ENCODE data around the gene APOBEC4. TPM values are rescaled to one million over a fixed set of nuclear protein-coding genes. Genes with fewer than 3 reads are reported as not detected.

Gene APOBEC4, protein sequence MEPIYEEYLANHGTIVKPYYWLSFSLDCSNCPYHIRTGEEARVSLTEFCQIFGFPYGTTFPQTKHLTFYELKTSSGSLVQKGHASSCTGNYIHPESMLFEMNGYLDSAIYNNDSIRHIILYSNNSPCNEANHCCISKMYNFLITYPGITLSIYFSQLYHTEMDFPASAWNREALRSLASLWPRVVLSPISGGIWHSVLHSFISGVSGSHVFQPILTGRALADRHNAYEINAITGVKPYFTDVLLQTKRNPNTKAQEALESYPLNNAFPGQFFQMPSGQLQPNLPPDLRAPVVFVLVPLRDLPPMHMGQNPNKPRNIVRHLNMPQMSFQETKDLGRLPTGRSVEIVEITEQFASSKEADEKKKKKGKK
- total RNA-seq (under 1 TPM in 1 of 2 donors, not detected in 1; 0.66 TPM), polyA plus RNA-seq (ENCODE audit: insufficient read length in 2 of 2) (not detected)
- long read RNA-seq, donor 1: 0 reads
- long read RNA-seq, donor 2: 0 reads
- long read RNA-seq, donor 3: 0 reads
- long read RNA-seq, donor 4, partial matches to known transcripts: 0 of 1 reads
- long read RNA-seq, donor 4, other reads (novel, unspliced or antisense): 0 of 1 reads

DNA sequence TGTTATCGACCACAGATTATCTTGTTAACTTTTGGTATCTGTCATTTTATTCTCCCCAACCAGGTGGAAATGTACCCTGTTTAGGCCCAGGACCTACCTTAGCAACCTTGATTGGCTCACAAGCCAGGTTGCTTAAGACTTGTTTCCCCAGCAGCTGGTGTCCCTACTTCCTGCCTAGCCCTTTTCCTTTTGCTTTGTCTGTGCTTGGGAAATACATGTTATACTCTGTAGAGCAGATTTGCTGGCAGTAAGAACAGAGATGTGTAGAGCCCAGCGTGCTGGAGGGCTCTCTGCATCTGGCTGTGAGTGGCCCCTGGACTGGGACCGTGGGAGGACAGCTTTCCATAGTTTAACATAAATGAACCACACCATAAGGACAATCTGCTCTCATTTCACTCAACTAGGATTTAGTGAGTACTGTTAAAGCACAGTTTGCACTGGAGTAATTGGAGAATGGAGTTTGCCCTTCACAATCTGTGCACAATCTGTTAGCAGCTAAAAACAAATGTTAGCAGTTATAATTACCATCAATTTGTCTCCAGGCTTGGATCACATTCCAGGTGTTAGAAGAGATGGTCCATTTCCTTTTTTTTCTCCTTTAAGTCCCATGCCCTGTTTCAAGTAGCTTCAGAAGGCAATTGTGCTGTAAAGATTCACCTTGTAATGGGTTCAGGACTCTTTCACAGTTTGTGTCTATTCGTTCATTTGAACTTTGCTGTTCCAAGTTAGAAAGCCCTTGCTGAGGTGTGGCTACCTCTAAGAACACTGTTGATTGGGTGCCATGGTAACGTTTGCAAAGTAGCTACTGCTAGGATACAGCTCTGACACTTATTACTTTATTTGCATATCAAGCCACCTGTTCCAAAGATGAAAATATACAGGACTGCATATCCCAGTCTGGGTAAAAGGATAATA is at the start of gene APOBEC4:
APOBEC4 (minus strand) TSS at position 770 of the 915 bp plus-strand sequence. CDS start 4,535 bp downstream, outside the sequence.
- H3K4me1 ChIP-seq (ENCODE audit: control insufficient read depth, insufficient read depth, low read length): no peaks in the 10 kb centered on the region
- no peaks in the 10 kb centered on the region for H3K36me3 ChIP-seq (ENCODE audit: control insufficient read depth, insufficient read depth, low read length)
- 93% methylated on average over 2 of the region's 5 CpGs for WGBS (ENCODE audit: insufficient coverage)
- H3K4me3 ChIP-seq (ENCODE audit: low read depth, low read length): no peak within 1 kb of the TSS
- H3K9me3 ChIP-seq (ENCODE audit: control insufficient read depth, insufficient read depth, low read length): no peaks in the 10 kb centered on the region
- no peaks in the 10 kb centered on the region for H3K27me3 ChIP-seq (ENCODE audit: control insufficient read depth, insufficient read depth, low read length)
- peak in 2 of 6 donors; percentile 60 to 93 for DNase-seq (ENCODE audit: low read depth in 4 of 6, low spot score in 6 of 6)
- H3K27ac ChIP-seq (ENCODE audit: low read depth, low read length): no peak within 1 kb of the TSS

DNA sequence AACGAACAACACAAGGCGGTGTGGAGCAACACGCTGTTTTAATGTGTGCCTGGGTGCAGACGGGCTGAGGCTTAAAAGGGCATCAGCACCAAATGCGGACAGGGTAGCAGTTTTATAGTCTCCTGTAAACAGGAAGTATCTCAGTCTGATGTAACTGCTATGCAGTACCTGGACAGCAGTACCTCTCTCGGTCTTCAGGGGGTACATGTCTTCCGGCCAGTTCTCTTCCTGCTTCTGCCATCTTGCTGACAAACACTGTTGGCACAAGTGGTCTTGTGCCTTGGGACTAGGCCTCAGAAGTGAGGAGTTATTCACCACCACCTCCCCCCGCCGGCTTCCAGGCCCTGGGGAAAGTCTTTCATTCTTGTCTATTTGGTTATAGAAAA is 49.7 kb upstream of the APOBEC4 start:
- DNase-seq (ENCODE audit: low read depth in 4 of 6, low spot score in 6 of 6): no peak
- Histone ChIP-seq H3K4me1 (ENCODE audit: control insufficient read depth, insufficient read depth, low read length) (no peaks in the 10 kb centered on the region), H3K27me3 (ENCODE audit: control insufficient read depth, insufficient read depth, low read length) (no peaks in the 10 kb centered on the region), H3K27ac (ENCODE audit: low read depth, low read length) (no peak overlapping the region), H3K9me3 (ENCODE audit: control insufficient read depth, insufficient read depth, low read length) (no peaks in the 10 kb centered on the region), H3K4me3 (ENCODE audit: low read depth, low read length) (no peak overlapping the region), H3K36me3 (ENCODE audit: control insufficient read depth, insufficient read depth, low read length) (no peaks in the 10 kb centered on the region)
- WGBS (ENCODE audit: insufficient coverage): 89% methylated on average over 6 of the region's 9 CpGs

DNA sequence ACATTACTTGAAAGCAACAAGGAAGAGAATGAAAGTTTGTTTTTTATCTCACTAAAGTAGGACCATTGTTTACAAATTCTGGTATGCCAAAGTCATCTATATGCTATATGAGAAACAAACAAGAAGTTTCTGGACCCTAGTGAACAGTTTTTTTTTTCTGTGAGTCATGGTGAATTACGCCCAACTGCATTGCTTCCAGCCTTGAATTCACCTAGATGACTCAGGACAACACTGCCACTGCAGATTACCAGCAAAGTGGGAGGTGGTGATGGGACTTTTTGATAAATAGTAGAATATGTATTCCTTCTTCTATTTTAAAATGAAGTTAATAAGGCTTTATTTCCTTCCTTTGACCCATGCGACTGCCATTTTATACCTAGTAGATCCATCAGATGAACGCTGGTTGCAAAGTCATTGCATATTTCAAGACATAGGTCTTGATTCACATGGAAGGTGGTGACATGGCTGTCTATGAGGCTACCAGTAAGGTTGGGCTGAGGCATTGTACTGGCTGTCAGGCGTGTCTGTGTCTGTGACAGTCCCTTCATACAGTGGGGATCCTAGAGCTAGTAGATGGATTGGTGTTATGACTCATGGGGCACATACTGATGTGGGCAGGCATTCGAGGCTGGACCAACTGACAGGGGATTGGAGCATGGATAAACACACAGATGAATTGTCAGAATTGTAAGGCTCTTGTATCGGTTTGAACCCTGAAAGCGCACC is 49.1 kb upstream of the APOBEC4 start:
- H3K4me1 ChIP-seq (ENCODE audit: control insufficient read depth, insufficient read depth, low read length): no peaks in the 10 kb centered on the region
- no peak overlapping the region for H3K4me3 ChIP-seq (ENCODE audit: low read depth, low read length)
- no peak overlapping the region for H3K27ac ChIP-seq (ENCODE audit: low read depth, low read length)
- DNase-seq (ENCODE audit: low read depth in 4 of 6, low spot score in 6 of 6): no peak
- H3K9me3 ChIP-seq (ENCODE audit: control insufficient read depth, insufficient read depth, low read length): no peaks in the 10 kb centered on the region
- H3K27me3 ChIP-seq (ENCODE audit: control insufficient read depth, insufficient read depth, low read length): no peaks in the 10 kb centered on the region
- 99% methylated on average over 4 of the region's 7 CpGs for WGBS (ENCODE audit: insufficient coverage)
- H3K36me3 ChIP-seq (ENCODE audit: control insufficient read depth, insufficient read depth, low read length): no peaks in the 10 kb centered on the region

DNA sequence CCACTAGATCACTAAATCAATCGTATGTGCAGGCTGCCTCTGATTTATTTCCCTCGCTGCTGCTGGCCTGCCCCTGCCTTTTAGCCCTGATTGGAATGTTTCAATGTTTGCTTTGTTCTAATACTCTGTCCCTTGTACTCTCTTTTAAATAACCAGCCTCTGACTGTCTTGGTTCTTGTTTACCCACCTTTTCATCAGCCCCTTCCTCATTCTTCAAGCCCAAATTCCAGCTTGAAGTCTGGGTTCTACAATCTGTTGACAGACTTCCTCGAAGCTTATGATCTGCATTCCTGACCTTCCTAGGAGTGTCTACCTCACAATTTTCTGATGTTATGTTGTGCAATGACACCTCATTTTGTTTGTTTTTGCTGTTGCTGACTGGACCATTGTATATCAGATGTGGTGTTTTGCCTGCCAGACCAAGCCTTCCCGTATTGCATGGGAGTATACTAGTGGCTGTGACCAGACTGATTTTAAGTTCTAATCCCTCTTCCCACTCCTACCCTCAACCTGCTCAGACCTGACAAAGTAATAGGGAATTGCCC is 46.6 kb upstream of the APOBEC4 start:
- Histone ChIP-seq H3K4me3 (ENCODE audit: low read depth, low read length) (no peak overlapping the region), H3K4me1 (ENCODE audit: control insufficient read depth, insufficient read depth, low read length) (peaks cover 3% of the 10 kb centered on the region), H3K27me3 (ENCODE audit: control insufficient read depth, insufficient read depth, low read length) (no peaks in the 10 kb centered on the region), H3K27ac (ENCODE audit: low read depth, low read length) (no peak overlapping the region), H3K36me3 (ENCODE audit: control insufficient read depth, insufficient read depth, low read length) (no peaks in the 10 kb centered on the region), H3K9me3 (ENCODE audit: control insufficient read depth, insufficient read depth, low read length) (no peaks in the 10 kb centered on the region)
- 17% methylated on average over 1 of the region's 4 CpGs for WGBS (ENCODE audit: insufficient coverage)
- peak in 1 of 6 donors; percentile 24 for DNase-seq (ENCODE audit: low read depth in 4 of 6, low spot score in 6 of 6)

DNA sequence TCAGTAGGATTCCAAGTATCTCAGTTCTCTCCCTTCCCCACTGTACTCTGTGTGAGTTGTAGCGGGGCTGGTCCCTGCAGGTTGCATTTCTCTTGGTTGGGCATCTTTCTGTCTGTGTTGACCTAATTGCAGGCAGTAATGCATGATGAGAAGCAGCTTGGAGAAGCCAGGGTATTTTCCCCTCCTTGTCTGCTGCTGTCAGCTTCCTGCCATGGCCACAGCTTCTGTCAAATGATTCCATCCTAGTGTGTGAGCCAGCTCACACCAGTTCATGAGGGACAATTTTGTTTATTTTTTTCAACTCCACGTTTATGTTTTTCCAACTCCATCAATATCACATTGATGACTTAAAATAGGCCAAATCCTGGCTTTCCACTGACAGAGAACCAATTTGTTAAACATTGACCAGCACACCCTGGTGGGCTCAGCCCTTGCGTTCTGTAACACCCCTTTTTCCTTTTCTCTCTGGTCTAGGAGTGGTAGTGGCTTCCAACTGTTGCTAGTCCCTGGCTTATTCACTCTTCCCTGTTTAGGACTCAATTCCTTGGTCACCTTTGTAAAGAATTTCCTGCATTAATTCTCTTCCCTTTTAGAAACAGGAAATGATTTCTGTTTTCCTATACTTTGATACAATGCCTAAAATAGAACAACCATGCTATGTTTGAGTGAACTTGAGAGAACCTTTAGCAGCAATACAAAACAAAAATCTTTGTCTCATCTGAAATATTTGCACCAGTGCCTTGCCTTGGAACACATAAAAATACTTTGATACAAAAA is 44.9 kb upstream of the APOBEC4 start:
- H3K4me1 ChIP-seq (ENCODE audit: control insufficient read depth, insufficient read depth, low read length): peaks cover 3% of the 10 kb centered on the region
- no peak overlapping the region for H3K4me3 ChIP-seq (ENCODE audit: low read depth, low read length)
- no peaks in the 10 kb centered on the region for H3K9me3 ChIP-seq (ENCODE audit: control insufficient read depth, insufficient read depth, low read length)
- DNase-seq (ENCODE audit: low read depth in 4 of 6, low spot score in 6 of 6): no peak
- no peaks in the 10 kb centered on the region for H3K27me3 ChIP-seq (ENCODE audit: control insufficient read depth, insufficient read depth, low read length)
- no peak overlapping the region for H3K27ac ChIP-seq (ENCODE audit: low read depth, low read length)
- no peaks in the 10 kb centered on the region for H3K36me3 ChIP-seq (ENCODE audit: control insufficient read depth, insufficient read depth, low read length)
- WGBS (ENCODE audit: insufficient coverage): 100% methylated on average over 1 of the region's 3 CpGs

DNA sequence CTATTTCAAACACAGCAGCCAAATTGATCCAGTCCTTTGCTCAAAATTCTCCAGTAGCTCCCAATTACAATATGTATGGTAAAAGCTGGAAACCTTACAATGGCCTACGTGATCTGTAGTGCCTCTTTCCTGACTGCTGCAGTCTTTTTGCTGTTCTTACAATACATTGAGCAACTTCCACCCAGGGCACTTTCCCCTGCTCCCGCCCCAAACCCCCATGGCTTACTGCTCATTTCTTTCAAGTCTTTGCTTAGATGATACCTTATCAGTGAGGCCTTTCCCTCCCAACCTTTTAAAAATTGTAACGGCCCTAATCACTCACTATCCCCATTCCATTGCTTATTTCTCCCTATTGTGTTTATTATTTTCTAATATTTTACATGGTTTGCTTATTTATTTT is 43.9 kb upstream of the APOBEC4 start:
- no peaks in the 10 kb centered on the region for H3K36me3 ChIP-seq (ENCODE audit: control insufficient read depth, insufficient read depth, low read length)
- no peaks in the 10 kb centered on the region for H3K9me3 ChIP-seq (ENCODE audit: control insufficient read depth, insufficient read depth, low read length)
- DNase-seq (ENCODE audit: low read depth in 4 of 6, low spot score in 6 of 6): no peak
- 93% methylated on average over 2 of the region's 3 CpGs for WGBS (ENCODE audit: insufficient coverage)
- no peaks in the 10 kb centered on the region for H3K27me3 ChIP-seq (ENCODE audit: control insufficient read depth, insufficient read depth, low read length)
- H3K4me3 ChIP-seq (ENCODE audit: low read depth, low read length): no peak overlapping the region
- peaks cover 3% of the 10 kb centered on the region for H3K4me1 ChIP-seq (ENCODE audit: control insufficient read depth, insufficient read depth, low read length)
- no peak overlapping the region for H3K27ac ChIP-seq (ENCODE audit: low read depth, low read length)

DNA sequence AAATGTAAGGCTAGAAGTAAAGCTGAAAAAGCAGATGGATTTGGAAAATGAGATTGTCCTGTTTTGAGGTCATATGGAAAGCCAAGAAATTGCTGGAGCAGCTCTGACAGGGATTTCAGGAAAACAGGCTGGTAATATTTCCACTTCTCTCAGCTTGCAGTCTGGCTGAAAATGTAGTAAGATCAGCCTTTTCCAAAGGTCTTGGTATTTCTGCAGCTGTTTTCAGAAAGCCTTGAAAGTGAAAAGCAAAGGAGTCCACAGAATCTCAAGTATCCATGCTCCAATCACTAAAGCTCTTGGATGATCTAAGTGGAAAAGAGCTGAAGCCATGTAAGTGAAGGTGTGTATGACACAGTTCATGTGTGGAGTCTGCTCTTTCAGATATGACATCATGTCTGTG is 41.6 kb upstream of the APOBEC4 start:
- H3K27me3 ChIP-seq (ENCODE audit: control insufficient read depth, insufficient read depth, low read length): no peaks in the 10 kb centered on the region
- H3K4me3 ChIP-seq (ENCODE audit: low read depth, low read length): no peak overlapping the region
- no peaks in the 10 kb centered on the region for H3K9me3 ChIP-seq (ENCODE audit: control insufficient read depth, insufficient read depth, low read length)
- H3K36me3 ChIP-seq (ENCODE audit: control insufficient read depth, insufficient read depth, low read length): no peaks in the 10 kb centered on the region
- DNase-seq (ENCODE audit: low read depth in 4 of 6, low spot score in 6 of 6): peak in 1 of 6 donors; percentile 63
- peaks cover 3% of the 10 kb centered on the region for H3K4me1 ChIP-seq (ENCODE audit: control insufficient read depth, insufficient read depth, low read length)
- H3K27ac ChIP-seq (ENCODE audit: low read depth, low read length): peak overlapping the region; percentile 53

DNA sequence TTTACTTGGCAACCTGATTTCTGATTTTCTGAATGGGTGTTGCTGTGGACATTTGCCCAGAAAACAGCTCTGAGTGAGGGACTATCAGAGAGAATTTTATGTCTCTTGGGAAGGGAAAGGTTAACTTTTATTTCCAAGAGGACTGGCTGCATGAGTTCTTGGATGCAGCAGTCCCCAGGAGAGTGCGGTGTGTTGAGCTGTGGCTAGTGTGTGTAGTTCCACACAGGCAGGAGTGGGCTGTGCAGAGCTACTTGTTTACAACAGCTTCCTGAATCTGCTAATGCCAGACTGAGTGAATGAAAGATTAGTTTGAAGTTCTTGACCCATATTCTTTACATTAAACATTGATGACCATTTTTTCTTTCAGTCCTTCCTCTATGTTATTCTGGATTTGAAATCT is 41.0 kb upstream of the APOBEC4 start:
- DNase-seq (ENCODE audit: low read depth in 4 of 6, low spot score in 6 of 6): peak in 1 of 6 donors; percentile 20

More for the DNA sequence above, 41.0 kb upstream of the APOBEC4 start:
- Histone ChIP-seq H3K9me3 (ENCODE audit: control insufficient read depth, insufficient read depth, low read length) (no peaks in the 10 kb centered on the region), H3K4me1 (ENCODE audit: control insufficient read depth, insufficient read depth, low read length) (peaks cover 3% of the 10 kb centered on the region), H3K27me3 (ENCODE audit: control insufficient read depth, insufficient read depth, low read length) (no peaks in the 10 kb centered on the region), H3K27ac (ENCODE audit: low read depth, low read length) (peak overlapping the region; percentile 29), H3K36me3 (ENCODE audit: control insufficient read depth, insufficient read depth, low read length) (no peaks in the 10 kb centered on the region), H3K4me3 (ENCODE audit: low read depth, low read length) (no peak overlapping the region)
- WGBS (ENCODE audit: insufficient coverage): 50% methylated on average over 1 of the region's 1 CpG
